ENCODE measurements around the gene HSD17B3.

- TF ChIP-seq RAD21 (IDR thresholded peaks at IDR 0.05; ENCODE audit: insufficient read depth, low read depth, low read length) (no peak), ZNF274 (IDR thresholded peaks at IDR 0.05; ENCODE audit: insufficient read depth, insufficient read length) (no peak), CTCF (IDR thresholded peaks at IDR 0.05 in 2 of 3, conservative IDR thresholded peaks at IDR 0.05 in 1 of 3; ENCODE audit: control insufficient read depth in 2 of 3, extremely low read depth in 1 of 3, insufficient read depth in 1 of 3, low read depth in 3 of 3, low read length in 3 of 3) (no peak), EZH2 (IDR thresholded peaks at IDR 0.05; ENCODE audit: borderline replicate concordance, control insufficient read depth, low read depth, low read length) (no peak), RCOR1 (conservative IDR thresholded peaks at IDR 0.05; ENCODE audit: low read depth, low read length) (no peak), NFXL1 (IDR thresholded peaks at IDR 0.05; ENCODE audit: borderline replicate concordance) (no peak), PRDM15 (CRISPR knock-in tag; IDR thresholded peaks at IDR 0.05) (no peak)
These were observed 2.2 kb downstream of the HSD17B3 start for GRCh38 chr9:96299823-96300222.
